Measurements from ENCODE around the gene RAB1A. TPM values are rescaled to one million over a fixed set of nuclear protein-coding genes. Genes with fewer than 3 reads are reported as not detected.

RAB1A gene
- total RNA-seq, 1 donor from 2014 or later = 259 TPM

DNA sequence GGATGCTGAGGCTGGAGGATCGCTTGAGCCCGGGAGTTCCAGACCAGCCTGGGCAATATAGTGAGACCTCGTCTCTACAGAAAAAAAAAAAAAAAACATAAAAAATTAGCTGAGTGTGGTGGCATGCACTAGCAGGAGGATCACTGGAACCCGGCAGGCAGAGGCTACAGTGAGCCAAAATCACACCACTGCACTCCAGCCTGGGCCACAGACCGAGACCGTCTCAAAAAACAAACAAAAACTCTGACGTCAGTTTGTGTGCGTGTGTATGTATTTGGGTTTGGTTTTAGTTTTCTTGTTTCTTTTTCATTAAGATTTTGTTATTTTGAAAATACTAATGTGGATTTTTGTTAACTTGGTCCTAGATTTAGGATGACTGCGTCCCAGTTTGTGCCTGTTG, 54.7 kb downstream of the RAB1A start:
- Histone ChIP-seq H3K79me2 (ENCODE audit: insufficient read depth, low read length) (peaks cover 11% of the 10 kb centered on the region), H4K20me1 (ENCODE audit: insufficient read depth, low read length) (peaks cover 83% of the 10 kb centered on the region), H3K4me3 (ENCODE audit: insufficient read depth, low read depth, low read length) (no peak overlapping the region), H3K27me3 (ENCODE audit: insufficient read depth, low read length) (no peaks in the 10 kb centered on the region), H3K4me1 (ENCODE audit: insufficient read depth, low read length) (peaks cover 25% of the 10 kb centered on the region), H2AFZ (ENCODE audit: low read depth, low read length) (no peak overlapping the region), H3K36me3 (ENCODE audit: insufficient read depth, low read length) (peaks cover 32% of the 10 kb centered on the region), H3K9ac (ENCODE audit: low read length) (no peak overlapping the region), H3K9me3 (ENCODE audit: insufficient read depth, low read depth, low read length) (no peaks in the 10 kb centered on the region), H3K4me2 (ENCODE audit: low read length) (no peak overlapping the region), H3K27ac (ENCODE audit: low read depth, low read length) (no peak overlapping the region)
- Mint-ChIP-seq H3K9me3 (ENCODE audit: unreplicated experiment) (no peaks in the 10 kb centered on the region), H3K27me3 (ENCODE audit: low read depth, unreplicated experiment) (no peaks in the 10 kb centered on the region), H3K27ac (ENCODE audit: unreplicated experiment) (no peak overlapping the region), H3K36me3 (ENCODE audit: low read depth, unreplicated experiment) (peaks cover 23% of the 10 kb centered on the region), H3K4me1 (ENCODE audit: low read depth, unreplicated experiment) (peaks cover 18% of the 10 kb centered on the region), H3K4me3 (ENCODE audit: unreplicated experiment) (no peak overlapping the region)
- TF ChIP-seq, protein P1, sequence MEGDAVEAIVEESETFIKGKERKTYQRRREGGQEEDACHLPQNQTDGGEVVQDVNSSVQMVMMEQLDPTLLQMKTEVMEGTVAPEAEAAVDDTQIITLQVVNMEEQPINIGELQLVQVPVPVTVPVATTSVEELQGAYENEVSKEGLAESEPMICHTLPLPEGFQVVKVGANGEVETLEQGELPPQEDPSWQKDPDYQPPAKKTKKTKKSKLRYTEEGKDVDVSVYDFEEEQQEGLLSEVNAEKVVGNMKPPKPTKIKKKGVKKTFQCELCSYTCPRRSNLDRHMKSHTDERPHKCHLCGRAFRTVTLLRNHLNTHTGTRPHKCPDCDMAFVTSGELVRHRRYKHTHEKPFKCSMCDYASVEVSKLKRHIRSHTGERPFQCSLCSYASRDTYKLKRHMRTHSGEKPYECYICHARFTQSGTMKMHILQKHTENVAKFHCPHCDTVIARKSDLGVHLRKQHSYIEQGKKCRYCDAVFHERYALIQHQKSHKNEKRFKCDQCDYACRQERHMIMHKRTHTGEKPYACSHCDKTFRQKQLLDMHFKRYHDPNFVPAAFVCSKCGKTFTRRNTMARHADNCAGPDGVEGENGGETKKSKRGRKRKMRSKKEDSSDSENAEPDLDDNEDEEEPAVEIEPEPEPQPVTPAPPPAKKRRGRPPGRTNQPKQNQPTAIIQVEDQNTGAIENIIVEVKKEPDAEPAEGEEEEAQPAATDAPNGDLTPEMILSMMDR (IDR thresholded peaks at IDR 0.05; ENCODE audit: insufficient read depth, low read depth, low read length) = no peak
- no peak for TF ChIP-seq EZH2 (IDR thresholded peaks at IDR 0.05; ENCODE audit: insufficient read depth, low read length)
- DNase-seq (ENCODE audit: low read depth) = no peak
- FAIRE-seq = no peak

DNA sequence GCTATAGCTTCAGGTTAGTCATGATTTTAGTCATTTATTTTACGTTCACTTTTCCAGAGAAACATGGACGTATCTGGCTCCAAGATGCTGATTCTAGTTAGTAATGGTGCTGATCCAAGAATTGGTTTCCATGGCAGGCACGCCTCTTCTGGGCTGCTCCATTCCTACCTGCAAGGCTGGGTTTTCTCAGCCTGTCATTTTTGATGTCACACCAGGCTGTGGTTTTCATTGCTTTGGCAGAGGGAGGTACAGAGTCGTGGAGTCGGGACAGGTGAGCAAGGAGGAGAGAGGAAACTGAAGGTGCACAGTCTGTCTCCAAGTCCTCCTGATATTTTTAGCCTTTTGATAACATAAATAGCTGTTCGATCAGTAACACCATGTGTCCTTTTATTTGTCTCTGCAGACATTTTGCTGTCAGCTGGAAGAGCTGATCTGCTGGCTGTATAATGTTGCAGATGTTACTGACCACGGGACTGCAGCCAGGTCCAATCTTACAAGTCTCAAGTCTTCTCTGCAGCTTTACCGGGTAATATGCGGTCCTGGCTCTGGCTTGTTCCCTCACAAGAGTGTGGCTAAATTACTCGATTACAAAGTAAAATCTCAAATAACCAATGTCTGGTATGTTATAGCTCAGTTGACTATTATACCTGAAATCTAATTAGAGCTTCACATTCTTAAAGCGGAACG, 55.9 kb downstream of the RAB1A start:
- no peaks in the 10 kb centered on the region for H3K27me3 Mint-ChIP-seq (ENCODE audit: low read depth, unreplicated experiment)
- peaks cover 81% of the 10 kb centered on the region for H4K20me1 ChIP-seq (ENCODE audit: insufficient read depth, low read length)
- peaks cover 25% of the 10 kb centered on the region for H3K36me3 ChIP-seq (ENCODE audit: insufficient read depth, low read length)
- peaks cover 21% of the 10 kb centered on the region for H3K36me3 Mint-ChIP-seq (ENCODE audit: low read depth, unreplicated experiment)
- TF ChIP-seq, protein P1 (IDR thresholded peaks at IDR 0.05; ENCODE audit: insufficient read depth, low read depth, low read length) = no peak
- TF ChIP-seq EZH2 (IDR thresholded peaks at IDR 0.05; ENCODE audit: insufficient read depth, low read length) = no peak
- H3K79me2 ChIP-seq (ENCODE audit: insufficient read depth, low read length) = peaks cover 15% of the 10 kb centered on the region
- DNase-seq (ENCODE audit: low read depth) (no peak), FAIRE-seq (no peak)
- H2AFZ ChIP-seq (ENCODE audit: low read depth, low read length) = no peak overlapping the region
- peaks cover 18% of the 10 kb centered on the region for H3K4me1 Mint-ChIP-seq (ENCODE audit: low read depth, unreplicated experiment)
- no peaks in the 10 kb centered on the region for H3K9me3 Mint-ChIP-seq (ENCODE audit: unreplicated experiment)
- H3K4me3 ChIP-seq (ENCODE audit: insufficient read depth, low read depth, low read length) = no peak overlapping the region
- peaks cover 27% of the 10 kb centered on the region for H3K4me1 ChIP-seq (ENCODE audit: insufficient read depth, low read length)
- no peaks in the 10 kb centered on the region for H3K27me3 ChIP-seq (ENCODE audit: insufficient read depth, low read length)
- no peak overlapping the region for H3K27ac ChIP-seq (ENCODE audit: low read depth, low read length)
- H3K9ac ChIP-seq (ENCODE audit: low read length) = no peak overlapping the region
- H3K9me3 ChIP-seq (ENCODE audit: insufficient read depth, low read depth, low read length) = no peaks in the 10 kb centered on the region
- H3K4me3 Mint-ChIP-seq (ENCODE audit: unreplicated experiment) = no peak overlapping the region
- H3K27ac Mint-ChIP-seq (ENCODE audit: unreplicated experiment) = no peak overlapping the region
- H3K4me2 ChIP-seq (ENCODE audit: low read length) = no peak overlapping the region

All from astrocyte (in vitro differentiated cells and primary cell).